HUES48 (cell line): Measurements from ENCODE around the gene PCK1.

ENCODE experiments used
- H3K27ac ChIP-seq: one replicate; pipeline ENCODE4 v1.7.0; 2013; ENCODE audit warnings: low read depth, low read length, inconsistent platforms
- H3K27me3 ChIP-seq: 2 replicates; pipeline ENCODE4 v1.6.1; 2013; ENCODE audit warnings: mild to moderate bottlenecking, low read length; ENCODE audit not compliant: control insufficient read depth, insufficient read depth
- H3K36me3 ChIP-seq: 2 replicates; pipeline ENCODE4 v1.6.1; 2013; ENCODE audit warnings: low read length; ENCODE audit not compliant: control insufficient read depth, insufficient read depth
- H3K4me1 ChIP-seq: 2 replicates; pipeline ENCODE4 v1.6.1; 2013; ENCODE audit warnings: mild to moderate bottlenecking, low read length; ENCODE audit not compliant: control insufficient read depth, insufficient read depth
- H3K4me3 ChIP-seq: 2 replicates; pipeline ENCODE4 v1.5.1; 2013; ENCODE audit warnings: mild to moderate bottlenecking, low read depth, low read length
- H3K9ac ChIP-seq: 2 replicates; pipeline ENCODE4 v1.6.1; 2013; ENCODE audit warnings: mild to moderate bottlenecking, low read depth, low read length, moderate library complexity
- H3K9me3 ChIP-seq: 2 replicates; pipeline ENCODE4 v1.6.1; 2013; ENCODE audit warnings: low read length; ENCODE audit not compliant: control insufficient read depth, insufficient read depth

The PCK1 gene

DNA sequence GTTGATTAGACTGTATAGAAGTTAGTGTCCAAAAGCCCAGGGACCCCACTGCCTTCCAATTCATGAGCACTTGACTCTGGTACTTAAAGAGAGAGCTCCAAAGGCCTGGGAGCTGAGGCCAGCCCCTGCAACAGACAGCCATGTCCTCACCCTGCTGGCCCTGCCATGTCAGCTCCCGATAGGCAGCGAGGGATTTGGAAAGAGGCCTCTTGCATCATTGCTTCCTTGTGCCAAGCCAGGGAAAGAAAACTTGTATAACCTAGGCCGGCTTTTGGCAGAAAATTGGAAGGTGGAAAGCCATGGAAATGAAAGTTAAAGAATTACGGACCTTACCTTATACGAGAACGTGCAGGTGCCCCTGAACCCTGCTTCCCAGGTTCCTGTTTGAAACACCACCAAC, 8.4 kb upstream of the PCK1 start:
- H3K27ac ChIP-seq = no peak overlapping the region
- no peak overlapping the region for H3K4me3 ChIP-seq
- no peaks in the 10 kb centered on the region for H3K4me1 ChIP-seq
- no peaks in the 10 kb centered on the region for H3K9me3 ChIP-seq
- H3K27me3 ChIP-seq = no peaks in the 10 kb centered on the region
- H3K36me3 ChIP-seq = no peaks in the 10 kb centered on the region
- no peak overlapping the region for H3K9ac ChIP-seq

DNA sequence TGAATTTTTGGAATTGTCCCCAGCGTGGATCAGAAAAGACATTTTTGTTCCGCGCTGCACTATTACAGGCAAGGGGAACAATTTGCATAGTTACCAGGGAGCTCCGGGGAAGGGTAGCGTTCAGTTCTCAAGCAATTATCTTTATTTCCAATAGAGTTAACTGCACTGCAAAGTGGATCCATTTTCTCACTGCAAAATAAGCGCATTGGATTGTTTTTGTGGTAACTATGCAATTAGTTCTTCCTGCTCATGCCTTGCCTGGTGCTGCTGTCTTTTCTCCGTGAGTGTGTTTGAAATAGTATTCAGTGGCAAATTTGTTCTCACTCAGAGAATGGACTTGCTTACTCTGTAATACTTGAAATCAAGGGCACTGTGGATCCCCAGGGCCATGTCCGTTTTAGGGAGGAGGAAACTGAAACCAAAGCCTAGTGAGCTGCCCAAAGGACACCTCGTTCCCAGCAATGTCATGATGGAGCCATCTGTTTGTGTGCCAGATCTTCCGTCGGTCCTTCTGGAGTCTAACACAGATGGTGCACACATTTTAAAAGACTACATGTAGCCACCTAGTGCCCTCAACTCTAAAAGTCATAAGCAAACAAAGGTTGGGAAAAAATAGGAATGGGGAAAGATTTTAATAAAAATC, 7.4 kb upstream of the PCK1 start:
- H3K4me3 ChIP-seq = no peak overlapping the region
- no peaks in the 10 kb centered on the region for H3K27me3 ChIP-seq

DNA sequence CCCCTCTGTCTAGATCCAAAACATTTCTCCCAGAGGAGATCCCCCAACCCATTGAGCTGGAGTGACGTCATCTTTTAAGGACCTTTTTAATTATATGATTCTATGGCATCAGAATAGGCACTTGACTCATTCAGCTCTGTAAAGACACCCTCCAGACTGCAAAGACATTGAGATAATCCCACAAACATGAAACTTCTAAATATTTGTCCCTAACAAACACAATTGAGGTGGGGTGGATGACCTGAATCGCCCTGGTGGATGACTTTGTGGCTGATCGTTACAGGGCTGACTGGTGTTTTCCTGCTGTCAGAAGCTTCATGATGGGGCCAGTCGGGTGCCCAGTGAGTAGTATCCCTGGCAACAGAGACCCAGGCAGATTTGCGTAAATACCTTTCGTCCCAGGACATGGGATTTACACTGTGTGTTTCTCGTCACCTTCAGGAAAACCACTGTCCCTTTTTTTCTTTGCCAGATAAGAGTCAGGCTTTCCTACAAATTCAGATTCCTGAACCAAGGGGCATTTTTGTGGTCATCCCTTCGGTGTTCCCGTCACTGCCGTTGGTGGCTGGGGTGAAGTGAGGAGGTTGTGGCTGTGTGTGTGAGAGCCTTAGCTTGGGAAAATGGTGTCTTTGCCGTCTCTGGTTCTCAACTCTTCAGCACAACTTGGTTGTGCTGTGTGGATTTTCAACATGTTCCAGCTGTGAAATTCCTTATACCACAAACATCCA, 5.3 kb upstream of the PCK1 start:
- Histone ChIP-seq H3K4me1 (no peaks in the 10 kb centered on the region), H3K9ac (no peak overlapping the region), H3K4me3 (no peak overlapping the region), H3K9me3 (no peaks in the 10 kb centered on the region), H3K36me3 (no peaks in the 10 kb centered on the region), H3K27me3 (no peaks in the 10 kb centered on the region), H3K27ac (no peak overlapping the region)

More for the DNA sequence above, 7.4 kb upstream of the PCK1 start:
- Histone ChIP-seq H3K9me3 (no peaks in the 10 kb centered on the region), H3K4me1 (no peaks in the 10 kb centered on the region), H3K9ac (no peak overlapping the region), H3K36me3 (no peaks in the 10 kb centered on the region), H3K27ac (no peak overlapping the region)

DNA sequence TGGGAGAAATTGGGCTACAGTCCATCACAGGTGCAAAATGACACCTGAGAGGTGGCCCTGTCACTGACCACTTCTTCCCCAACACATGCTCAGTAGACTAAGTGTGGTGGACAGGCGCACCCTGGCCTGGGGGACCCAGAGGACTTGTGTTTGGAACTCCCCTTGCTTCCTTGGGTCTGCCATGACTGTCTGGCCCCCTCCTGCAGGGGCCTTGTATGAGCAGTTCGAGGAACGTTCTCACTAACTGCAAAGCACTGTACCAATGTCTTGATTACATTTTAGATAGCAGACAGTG, 4.0 kb upstream of the PCK1 start:
- Histone ChIP-seq H3K4me3 (no peak overlapping the region), H3K27ac (no peak overlapping the region), H3K36me3 (no peaks in the 10 kb centered on the region), H3K9ac (no peak overlapping the region), H3K4me1 (no peaks in the 10 kb centered on the region), H3K9me3 (no peaks in the 10 kb centered on the region), H3K27me3 (no peaks in the 10 kb centered on the region)

DNA sequence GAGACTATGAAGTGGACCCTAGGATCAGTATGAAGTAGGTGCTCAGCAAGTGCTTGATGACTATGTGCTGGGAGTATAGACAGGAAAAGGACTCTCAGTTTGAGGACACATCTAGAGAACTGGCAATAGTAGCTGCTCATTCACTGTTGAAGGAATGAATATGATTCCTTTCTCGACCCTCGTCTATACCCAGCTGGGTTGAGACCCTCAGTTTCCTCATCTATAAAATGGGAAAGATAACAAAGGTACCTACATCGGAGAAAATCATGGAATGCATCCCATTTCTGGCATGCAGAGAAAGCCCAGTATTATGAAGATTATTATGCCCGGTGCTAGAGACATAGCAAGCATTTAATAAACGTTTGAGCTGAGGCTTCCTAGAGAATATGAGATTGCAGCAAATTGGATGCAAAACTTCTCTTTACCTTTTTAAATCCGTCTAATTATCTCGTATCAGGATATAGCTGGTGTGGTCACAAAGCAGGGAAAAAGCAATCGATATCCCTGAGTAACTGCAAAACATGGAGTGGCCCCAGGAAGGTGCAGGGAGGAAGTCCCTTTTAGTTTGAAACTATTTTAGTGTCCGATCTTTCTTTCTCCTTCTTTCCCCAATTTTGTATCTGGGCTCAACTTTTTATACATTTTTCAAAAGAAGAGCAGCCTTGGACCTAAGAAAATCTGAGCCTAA, 2.8 kb upstream of the PCK1 start:
- H3K9ac ChIP-seq = no peak overlapping the region
- no peak overlapping the region for H3K27ac ChIP-seq

DNA sequence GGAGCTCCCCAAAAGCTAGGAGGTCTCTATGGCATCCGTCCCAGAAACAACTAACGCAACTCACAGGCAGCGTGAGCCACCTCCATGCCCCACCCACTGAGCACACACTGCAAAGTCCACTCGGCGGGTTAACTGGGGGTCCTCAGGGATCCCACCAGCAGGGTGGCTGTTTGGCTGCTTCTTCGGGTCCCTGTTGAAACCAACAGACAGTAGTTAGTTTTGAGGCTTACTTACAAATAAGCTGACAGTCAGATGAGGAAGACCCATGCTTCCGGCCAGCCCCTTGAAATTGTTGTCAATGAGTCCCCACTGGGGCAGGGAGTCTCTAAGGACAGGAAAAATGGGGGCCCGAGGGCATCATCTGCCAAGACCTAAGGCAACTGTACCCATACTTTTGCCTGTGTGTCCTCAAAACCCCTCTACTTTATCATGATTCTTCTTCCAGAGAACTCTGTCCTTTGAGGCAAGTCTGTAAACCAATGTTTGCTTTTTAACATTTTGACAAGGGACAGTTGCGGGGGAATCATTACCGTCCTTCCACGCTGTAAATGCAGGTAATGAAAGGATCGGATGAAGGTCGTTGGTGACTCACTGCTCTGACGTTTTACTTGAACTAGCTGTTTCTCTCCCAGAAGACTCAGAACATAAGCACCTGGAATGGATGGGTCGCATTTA, 2.2 kb upstream of the PCK1 start:
- H3K9ac ChIP-seq = no peak overlapping the region
- H3K36me3 ChIP-seq = no peaks in the 10 kb centered on the region
- no peak overlapping the region for H3K4me3 ChIP-seq
- H3K27ac ChIP-seq = no peak overlapping the region
- no peaks in the 10 kb centered on the region for H3K4me1 ChIP-seq
- no peaks in the 10 kb centered on the region for H3K9me3 ChIP-seq
- H3K27me3 ChIP-seq = no peaks in the 10 kb centered on the region

More for the DNA sequence above, 2.8 kb upstream of the PCK1 start:
- Histone ChIP-seq H3K36me3 (no peaks in the 10 kb centered on the region), H3K4me1 (no peaks in the 10 kb centered on the region), H3K9me3 (no peaks in the 10 kb centered on the region), H3K4me3 (no peak overlapping the region), H3K27me3 (no peaks in the 10 kb centered on the region)

DNA sequence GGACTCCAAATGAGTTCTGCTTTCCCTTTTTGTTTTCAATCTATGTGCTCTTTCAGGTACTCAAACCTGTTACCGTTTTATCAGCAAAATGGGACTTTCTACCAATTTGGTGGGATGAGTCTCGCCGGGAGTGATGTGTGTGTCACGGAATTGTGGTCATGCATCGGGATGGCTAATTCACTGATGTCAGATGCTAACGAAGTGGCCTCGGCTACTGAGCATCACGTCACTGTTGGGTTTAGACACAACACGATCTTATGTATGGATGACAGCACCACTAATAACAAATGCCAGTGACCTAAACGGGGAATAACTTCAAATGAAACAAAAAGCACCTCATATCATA, 1.6 kb upstream of the PCK1 start:
- no peaks in the 10 kb centered on the region for H3K9me3 ChIP-seq
- no peak overlapping the region for H3K9ac ChIP-seq
- no peaks in the 10 kb centered on the region for H3K27me3 ChIP-seq
- H3K36me3 ChIP-seq = no peaks in the 10 kb centered on the region
- no peak overlapping the region for H3K4me3 ChIP-seq
- no peaks in the 10 kb centered on the region for H3K4me1 ChIP-seq
- H3K27ac ChIP-seq = no peak overlapping the region

DNA sequence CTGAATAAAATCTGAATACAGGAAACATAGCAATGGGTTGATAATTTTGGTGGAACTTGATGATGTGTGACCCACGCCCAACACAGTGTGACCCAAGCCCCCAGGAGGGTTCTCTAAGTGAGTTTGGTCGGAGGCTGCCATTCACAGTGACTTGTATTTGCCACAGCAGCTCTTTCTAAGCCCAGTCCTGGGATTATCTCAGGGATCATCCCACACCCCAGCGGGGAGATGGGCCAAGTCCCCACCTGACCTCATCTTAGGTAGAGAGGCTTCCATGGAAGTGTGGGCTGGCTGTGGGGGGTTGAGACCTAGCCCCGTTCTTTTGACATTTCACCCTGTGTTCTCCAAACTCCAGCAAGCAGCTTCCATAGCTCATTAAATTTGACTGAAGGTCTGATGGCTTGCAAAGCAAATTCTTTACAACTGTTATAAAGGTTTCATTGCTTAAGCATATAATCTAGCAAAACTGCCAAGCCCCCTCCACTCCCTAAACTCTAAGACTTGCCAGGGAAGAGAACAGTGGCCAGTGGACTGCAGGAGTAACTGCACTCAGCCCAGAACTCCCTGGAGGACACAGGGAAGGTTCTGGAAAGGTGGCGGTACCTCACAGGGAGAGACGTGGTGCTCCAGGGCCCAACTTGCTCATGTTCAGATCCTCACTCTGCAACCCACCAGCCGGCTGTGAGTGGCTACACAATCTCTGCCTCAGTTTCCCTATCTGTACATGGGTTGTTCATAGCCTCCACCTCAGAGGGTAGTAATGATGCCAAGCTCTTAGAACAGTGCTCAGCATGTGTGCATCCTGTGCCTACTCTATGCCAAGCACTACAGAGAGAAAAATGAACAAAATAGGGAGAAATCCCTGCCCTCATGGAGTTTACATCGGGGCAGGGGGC, 1.0 kb upstream of the PCK1 start:
- Histone ChIP-seq H3K9ac (no peak overlapping the region), H3K4me3 (no peak overlapping the region), H3K36me3 (no peaks in the 10 kb centered on the region), H3K27ac (no peak overlapping the region), H3K27me3 (no peaks in the 10 kb centered on the region), H3K9me3 (no peaks in the 10 kb centered on the region), H3K4me1 (no peaks in the 10 kb centered on the region)

DNA sequence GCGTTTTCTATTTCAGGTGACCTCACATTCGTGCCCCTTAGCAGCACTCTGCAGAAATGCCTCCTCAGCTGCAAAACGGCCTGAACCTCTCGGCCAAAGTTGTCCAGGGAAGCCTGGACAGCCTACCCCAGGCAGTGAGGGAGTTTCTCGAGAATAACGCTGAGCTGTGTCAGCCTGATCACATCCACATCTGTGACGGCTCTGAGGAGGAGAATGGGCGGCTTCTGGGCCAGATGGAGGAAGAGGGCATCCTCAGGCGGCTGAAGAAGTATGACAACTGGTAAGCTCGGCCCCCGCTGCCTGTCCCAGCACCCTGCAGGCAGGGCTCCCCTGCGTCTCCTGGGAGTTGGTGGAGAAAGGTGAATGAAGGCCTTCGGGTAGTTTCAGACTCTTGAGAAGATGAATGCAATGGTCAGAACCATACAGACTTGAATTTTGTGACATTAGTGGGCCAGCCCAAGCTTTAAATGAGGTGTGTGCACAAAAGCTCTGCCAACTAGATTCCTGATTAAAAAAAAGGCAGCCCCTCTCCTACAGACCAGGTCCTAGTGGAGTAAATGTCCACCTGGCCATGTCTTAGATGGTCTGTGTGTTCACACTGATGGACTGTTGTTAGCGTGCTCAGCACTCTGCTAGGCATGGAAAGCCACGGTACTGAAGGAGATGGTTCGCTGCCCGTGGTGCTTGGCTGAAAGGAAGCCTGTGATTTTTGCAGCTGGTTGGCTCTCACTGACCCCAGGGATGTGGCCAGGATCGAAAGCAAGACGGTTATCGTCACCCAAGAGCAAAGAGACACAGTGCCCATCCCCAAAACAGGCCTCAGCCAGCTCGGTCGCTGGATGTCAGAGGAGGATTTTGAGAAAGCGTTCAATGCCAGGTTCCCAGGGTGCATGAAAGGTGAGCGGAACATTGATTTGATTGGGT, 708 bp downstream of the PCK1 start:
- H3K36me3 ChIP-seq = no peaks in the 10 kb centered on the region
- no peak overlapping the region for H3K4me3 ChIP-seq
- H3K27ac ChIP-seq = no peak overlapping the region
- H3K9ac ChIP-seq = no peak overlapping the region
- H3K4me1 ChIP-seq = no peaks in the 10 kb centered on the region
- H3K27me3 ChIP-seq = no peaks in the 10 kb centered on the region
- H3K9me3 ChIP-seq = no peaks in the 10 kb centered on the region
